Ishikawa (cell line): ENCODE measurements around the gene PALM3.

Experiments used
- CEBPB ChIP-seq: IDR thresholded peaks from 2 replicates; pipeline ENCODE4 v1.6.1; 2012
- CREB1 ChIP-seq: IDR thresholded peaks from 2 replicates; pipeline ENCODE4 v1.6.1; 2012; ENCODE audit warnings: low read depth
- EGR1 ChIP-seq: IDR thresholded peaks from 2 replicates; pipeline ENCODE4 v1.6.1; 2012
- EP300 ChIP-seq: IDR thresholded peaks from 2 replicates; pipeline ENCODE4 v1.6.1; 2012; ENCODE audit warnings: borderline replicate concordance
- FOXM1 ChIP-seq: IDR thresholded peaks from 2 replicates; pipeline ENCODE4 v1.6.1; 2012; ENCODE audit warnings: low read depth, borderline replicate concordance
- MAX ChIP-seq: IDR thresholded peaks from 2 replicates; pipeline ENCODE4 v1.6.1; 2012
- NFIC ChIP-seq: IDR thresholded peaks from 2 replicates; pipeline ENCODE4 v1.6.1; 2012
- RAD21 ChIP-seq: IDR thresholded peaks from 2 replicates; pipeline ENCODE4 v1.6.1; 2012; ENCODE audit warnings: low read depth
- REST ChIP-seq: IDR thresholded peaks from 2 replicates; pipeline ENCODE4 v1.6.1; 2012; ENCODE audit warnings: low read depth, mild to moderate bottlenecking
- TAF1 ChIP-seq: IDR thresholded peaks from 2 replicates; pipeline ENCODE4 v1.6.1; 2012; ENCODE audit warnings: low read depth, mild to moderate bottlenecking
- TCF12 ChIP-seq: IDR thresholded peaks from 2 replicates; pipeline ENCODE4 v1.6.1; 2012; ENCODE audit warnings: low read depth
- TEAD4 ChIP-seq: IDR thresholded peaks from 2 replicates; pipeline ENCODE4 v1.6.1; 2012
- USF1 ChIP-seq: IDR thresholded peaks from 2 replicates; pipeline ENCODE4 v1.6.1; 2012
- YY1 ChIP-seq: IDR thresholded peaks from 2 replicates; pipeline ENCODE4 v1.6.1; 2012; ENCODE audit warnings: low read depth

- TF ChIP-seq MAX (no peak), REST (no peak), EP300 (no peak), CREB1 (no peak), TAF1 (no peak), CEBPB (no peak), RAD21 (no peak), EGR1 (no peak), TEAD4 (no peak), FOXM1 (no peak), NFIC (peak; percentile 59), USF1 (no peak), YY1 (peak; percentile 36; the same call in 1 of the 2 replicates), TCF12 (no peak; the same call in 1 of the 2 replicates)
These were observed at the start of gene PALM3 for GRCh38 chr19:14061751-14062557.
